SU-DHL-6 (cell line): Measurements from ENCODE around the gene AGPS.
"Not testable (repeated sequence)": the region's sequence is repeated elsewhere in the genome, so short reads cannot be mapped to it uniquely, and the experiment has no call there.

Experiments used
- H2AFZ ChIP-seq: fragments of 200-600 bp; sonication (generic); 2 replicates; pipeline ENCODE4 v1.6.1; 2014; ENCODE audit warnings: low read depth, mild to moderate bottlenecking, moderate library complexity, mixed read lengths, antibody characterized with exemption, low read length; ENCODE audit not compliant: severe bottlenecking
- H3F3A ChIP-seq: fragments of 200-600 bp; shearing (Covaris generic); 2 replicates; pipeline ENCODE4 v1.6.0; 2016; ENCODE audit warnings: antibody characterized with exemption, mild to moderate bottlenecking; ENCODE audit not compliant: insufficient read depth
- H3K27ac ChIP-seq: fragments of 200-600 bp; sonication (generic); 2 replicates; pipeline ENCODE4 v1.5.1; 2016; ENCODE audit warnings: low read depth, mild to moderate bottlenecking, low read length, moderate library complexity, mixed read lengths
- H3K27me3 ChIP-seq: fragments of 200-600 bp; sonication (generic), shearing (Covaris generic); 2 replicates; pipeline ENCODE4 v1.6.0; 2014; ENCODE audit warnings: mild to moderate bottlenecking, low read length
- H3K36me3 ChIP-seq: fragments of 200-600 bp; sonication (generic); 2 replicates; pipeline ENCODE4 v1.6.1; 2014; ENCODE audit warnings: mild to moderate bottlenecking, low read length, mixed read lengths
- H3K4me2 ChIP-seq: fragments of 300-600, 200-600 bp; shearing (Covaris generic), sonication (generic); 2 replicates; pipeline ENCODE4 v1.6.0; 2014; ENCODE audit warnings: low read length, low read depth, mild to moderate bottlenecking; ENCODE audit not compliant: poor library complexity, severe bottlenecking
- H3K4me3 ChIP-seq: fragments of 200-600 bp; sonication (generic); 2 replicates; pipeline ENCODE4 v1.5.1; 2014; ENCODE audit warnings: antibody characterized with exemption, low read length, mild to moderate bottlenecking, mixed read lengths; ENCODE audit not compliant: insufficient read depth, poor library complexity, severe bottlenecking
- H3K79me2 ChIP-seq: fragments of 200-600 bp; sonication (generic); 2 replicates; pipeline ENCODE4 v1.6.1; 2014; ENCODE audit warnings: mild to moderate bottlenecking, low read length, moderate library complexity; ENCODE audit not compliant: insufficient read depth
- H3K9ac ChIP-seq: fragments of 200-600 bp; sonication (generic); 2 replicates; pipeline ENCODE4 v1.7.0; 2014; ENCODE audit warnings: mild to moderate bottlenecking, low read length
- H3K9me2 ChIP-seq: fragments of 200-600 bp; sonication (generic); replicated peaks from 2 replicates; pipeline ENCODE4 v1.6.1; 2014; ENCODE audit warnings: low read length; ENCODE audit not compliant: insufficient read depth
- H3K9me3 ChIP-seq: fragments of 200-600 bp; sonication (generic); 2 replicates; pipeline ENCODE4 v1.6.1; 2014; ENCODE audit warnings: low read length, mixed read lengths; ENCODE audit not compliant: insufficient read depth
- H4K20me1 ChIP-seq: fragments of 200-600 bp; sonication (generic); 2 replicates; pipeline ENCODE4 v1.6.1; 2014; ENCODE audit warnings: low read depth, mild to moderate bottlenecking, antibody characterized with exemption, low read length, moderate library complexity, mixed read lengths
- CTCF ChIP-seq: fragments of 200-600 bp; sonication (generic); IDR thresholded peaks from one replicate; pipeline ENCODE4 v1.5.1; 2017; ENCODE audit warnings: antibody characterized with exemption, mild to moderate bottlenecking, low read length, moderate library complexity; ENCODE audit not compliant: insufficient read depth, poor library complexity, severe bottlenecking
- EZH2phosphoT487 ChIP-seq: fragments of 200-600 bp; sonication (generic), shearing (Covaris generic); conservative IDR thresholded peaks from 2 replicates; pipeline ENCODE4 v1.6.1; 2018; ENCODE audit warnings: mild to moderate bottlenecking, antibody characterized with exemption, low read length, moderate library complexity, mixed read lengths

The AGPS gene

GRCh38 chr2:177405029-177405692 lies 12.6 kb downstream of the AGPS start:
- no peaks in the 10 kb centered on the region for H3K27me3 ChIP-seq

DNA sequence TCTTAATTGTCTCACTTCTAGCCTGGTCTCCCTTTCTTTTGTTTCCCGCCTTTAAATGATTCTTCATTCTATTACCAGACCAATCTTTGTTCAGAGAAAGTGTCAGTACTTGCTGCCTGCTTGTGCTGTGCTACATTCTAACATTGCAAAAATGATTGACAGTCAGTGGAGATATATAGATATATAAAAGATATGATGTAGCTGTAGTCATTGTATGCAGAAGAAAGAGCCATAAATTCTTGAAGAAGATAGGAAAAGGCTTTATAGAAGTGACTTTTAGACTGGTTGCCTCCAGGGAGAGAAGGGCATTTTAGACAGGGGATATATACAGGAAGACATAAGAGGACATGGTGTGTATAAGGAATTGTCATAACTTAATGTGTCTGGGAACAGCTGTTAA lies 13.6 kb downstream of the AGPS start:
- no peaks in the 10 kb centered on the region for H3K9me3 ChIP-seq
- no peaks in the 10 kb centered on the region for H3K9me2 ChIP-seq
- H3F3A ChIP-seq: no peaks in the 10 kb centered on the region
- no peak overlapping the region for H2AFZ ChIP-seq
- H3K27ac ChIP-seq: no peak overlapping the region
- no peak overlapping the region for H3K4me2 ChIP-seq
- no peaks in the 10 kb centered on the region for H3K27me3 ChIP-seq
- no peak overlapping the region for H3K9ac ChIP-seq
- peaks cover 13% of the 10 kb centered on the region; the same call in 1 of the 2 replicates for H4K20me1 ChIP-seq
- no peak overlapping the region for H3K4me3 ChIP-seq
- no peaks in the 10 kb centered on the region for H3K36me3 ChIP-seq
- peaks cover 94% of the 10 kb centered on the region for H3K79me2 ChIP-seq
- TF ChIP-seq CTCF: no peak
- no peak for TF ChIP-seq EZH2phosphoT487

More at GRCh38 chr2:177405029-177405692, 12.6 kb downstream of the AGPS start:
- Histone ChIP-seq H3K4me3 (no peak overlapping the region), H3K9me3 (no peaks in the 10 kb centered on the region), H3K4me2 (no peak overlapping the region), H3K9me2 (no peaks in the 10 kb centered on the region), H3K79me2 (peaks cover 100% of the 10 kb centered on the region), H3K9ac (no peak overlapping the region), H3F3A (no peaks in the 10 kb centered on the region), H2AFZ (no peak overlapping the region), H3K27ac (no peak overlapping the region), H3K36me3 (no peaks in the 10 kb centered on the region), H4K20me1 (peaks cover 13% of the 10 kb centered on the region; the same call in 1 of the 2 replicates)
- TF ChIP-seq CTCF (no peak), EZH2phosphoT487 (no peak)

GRCh38 chr2:177407031-177407430 lies 14.5 kb downstream of the AGPS start:
- no peak overlapping the region for H3K27ac ChIP-seq
- H2AFZ ChIP-seq: no peak overlapping the region
- H3K79me2 ChIP-seq: peaks cover 86% of the 10 kb centered on the region
- no peak overlapping the region for H3K9ac ChIP-seq
- no peaks in the 10 kb centered on the region for H3K9me2 ChIP-seq
- no peaks in the 10 kb centered on the region for H3F3A ChIP-seq
- peaks cover 13% of the 10 kb centered on the region; the same call in 1 of the 2 replicates for H4K20me1 ChIP-seq
- no peak overlapping the region for H3K4me2 ChIP-seq
- H3K36me3 ChIP-seq: no peaks in the 10 kb centered on the region
- H3K9me3 ChIP-seq: no peaks in the 10 kb centered on the region
- no peaks in the 10 kb centered on the region for H3K27me3 ChIP-seq
- H3K4me3 ChIP-seq: no peak overlapping the region
- TF ChIP-seq EZH2phosphoT487: no peak
- TF ChIP-seq CTCF: no peak

DNA sequence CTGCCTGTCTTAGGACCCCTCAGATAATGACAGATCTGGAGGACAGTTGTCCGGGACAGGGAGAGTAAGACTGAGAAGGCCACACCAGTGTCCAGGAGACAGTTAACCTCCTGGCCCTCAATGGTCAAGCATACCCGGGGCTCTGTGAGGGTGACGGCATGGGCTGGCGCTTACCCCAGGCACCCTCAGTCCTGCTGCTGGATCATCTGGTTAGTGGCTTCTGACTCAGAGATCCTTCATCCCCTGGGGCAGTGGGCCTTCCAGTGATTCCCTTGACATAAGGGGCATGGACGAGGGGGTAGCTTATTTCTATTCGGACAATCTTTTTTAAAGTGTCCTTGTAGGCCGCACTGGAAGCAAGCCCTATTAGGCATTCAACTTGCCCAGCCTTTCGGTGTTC lies 18.1 kb downstream of the AGPS start:
- H3K27me3 ChIP-seq, H3K9me2 ChIP-seq, H3K27ac ChIP-seq, H3K9me3 ChIP-seq, H3K4me3 ChIP-seq, H4K20me1 ChIP-seq, H3K4me2 ChIP-seq, H3F3A ChIP-seq, H3K9ac ChIP-seq, H2AFZ ChIP-seq, H3K36me3 ChIP-seq: not testable (repeated sequence)
- peaks cover 68% of the 10 kb centered on the region for H3K79me2 ChIP-seq
